ENCODE measurements around the gene KIF26B.
"Not testable (repeated sequence)": the region's sequence is repeated elsewhere in the genome, so short reads cannot be mapped to it uniquely, and the experiment has no call there.

The KIF26B gene

DNA sequence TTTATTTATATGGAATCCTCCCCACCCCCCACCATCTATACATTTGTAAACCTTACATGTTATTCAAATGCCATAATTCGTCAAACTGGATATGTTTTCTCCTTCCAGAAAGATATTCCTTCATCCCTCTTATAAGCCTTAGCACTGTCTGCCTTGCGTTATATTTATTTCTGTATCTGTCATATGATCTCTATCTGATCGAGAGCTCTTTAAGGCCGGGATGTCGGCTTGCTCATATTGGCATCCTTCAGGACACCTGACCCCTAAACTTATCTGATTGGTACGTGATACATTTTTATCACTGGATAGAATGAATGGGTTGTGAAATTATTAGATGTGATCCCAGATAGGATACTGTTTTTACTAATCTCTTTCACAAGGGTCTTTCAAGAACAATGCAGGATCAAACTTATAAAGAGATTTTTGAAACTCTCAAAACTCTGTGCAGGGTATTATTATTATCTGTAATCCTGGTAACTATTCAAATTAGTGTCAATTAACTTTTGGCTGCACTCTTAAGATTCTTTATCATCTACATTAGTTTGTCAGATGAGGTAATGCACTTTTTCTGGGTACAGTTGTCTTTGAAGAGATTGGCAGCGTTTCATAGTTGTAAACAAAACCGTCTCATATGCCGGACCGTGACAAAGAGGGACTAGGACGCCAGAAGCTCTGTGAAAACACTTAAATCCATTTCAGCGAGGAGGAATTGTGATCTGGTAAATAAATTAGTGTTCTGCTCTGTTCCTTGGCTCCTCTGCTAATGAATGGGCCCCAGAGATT lies 152.0 kb downstream of the KIF26B start:
- Mint-ChIP-seq H3K4me3 (no peak overlapping the region), H3K27me3 (peaks cover 1% of the 10 kb centered on the region), H3K27ac (no peak overlapping the region), H3K9me3 (ENCODE audit: low read depth) (peaks cover 3% of the 10 kb centered on the region), H3K4me1 (ENCODE audit: low read depth) (peaks cover 11% of the 10 kb centered on the region), H3K36me3 (no peaks in the 10 kb centered on the region)

DNA sequence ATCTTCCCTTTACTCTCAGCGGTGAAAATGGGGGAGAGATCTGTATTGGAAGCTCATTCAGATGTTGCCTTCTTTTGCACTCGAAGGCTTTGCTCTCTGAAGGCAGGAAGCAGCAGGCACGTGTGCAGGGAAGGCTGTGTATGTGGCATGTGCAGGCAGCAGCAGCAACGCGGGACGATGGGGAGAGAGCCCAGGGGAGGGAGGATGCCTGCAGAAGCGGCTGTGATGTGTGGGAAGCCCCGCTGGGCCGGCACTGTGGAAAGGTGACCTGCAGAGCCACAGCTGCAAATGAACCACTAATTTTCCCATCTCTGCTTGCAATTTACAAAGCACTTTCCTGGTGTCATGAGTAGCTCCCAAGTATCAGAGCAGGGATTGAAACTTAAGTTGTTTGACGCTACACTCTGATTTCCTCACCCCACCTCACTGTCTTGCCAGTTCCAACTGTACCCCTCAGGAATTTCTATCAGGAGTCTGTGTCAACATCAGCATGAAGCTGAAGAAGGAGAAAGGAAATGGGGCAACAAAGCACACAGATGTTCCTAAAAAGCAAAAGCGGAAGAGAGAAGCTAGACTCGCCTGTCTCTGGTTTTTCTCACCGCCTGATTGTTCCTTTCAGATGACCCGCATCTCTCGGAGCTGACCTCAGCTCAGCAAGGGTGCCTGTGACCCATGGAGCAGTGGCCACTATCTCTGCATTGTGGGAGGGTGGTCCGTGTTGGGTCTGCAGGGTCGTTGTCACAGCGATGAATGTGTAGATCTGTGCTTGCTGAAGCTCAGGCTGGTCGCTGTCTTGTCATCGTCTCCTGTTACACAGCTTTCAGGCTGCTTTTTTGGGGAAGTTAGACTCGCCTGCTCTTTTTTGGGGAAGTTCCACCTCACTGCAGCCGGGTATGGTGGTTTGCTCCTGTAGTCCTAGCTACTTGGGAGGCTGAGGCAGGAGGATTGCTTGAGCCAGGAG lies 156.1 kb downstream of the KIF26B start:
- Mint-ChIP-seq H3K9me3 (ENCODE audit: low read depth) (peaks cover 2% of the 10 kb centered on the region), H3K36me3 (no peaks in the 10 kb centered on the region), H3K4me1 (ENCODE audit: low read depth) (peaks cover 11% of the 10 kb centered on the region), H3K27me3 (no peaks in the 10 kb centered on the region), H3K27ac (peak overlapping the region; percentile 22), H3K4me3 (peak overlapping the region; percentile 79)

DNA sequence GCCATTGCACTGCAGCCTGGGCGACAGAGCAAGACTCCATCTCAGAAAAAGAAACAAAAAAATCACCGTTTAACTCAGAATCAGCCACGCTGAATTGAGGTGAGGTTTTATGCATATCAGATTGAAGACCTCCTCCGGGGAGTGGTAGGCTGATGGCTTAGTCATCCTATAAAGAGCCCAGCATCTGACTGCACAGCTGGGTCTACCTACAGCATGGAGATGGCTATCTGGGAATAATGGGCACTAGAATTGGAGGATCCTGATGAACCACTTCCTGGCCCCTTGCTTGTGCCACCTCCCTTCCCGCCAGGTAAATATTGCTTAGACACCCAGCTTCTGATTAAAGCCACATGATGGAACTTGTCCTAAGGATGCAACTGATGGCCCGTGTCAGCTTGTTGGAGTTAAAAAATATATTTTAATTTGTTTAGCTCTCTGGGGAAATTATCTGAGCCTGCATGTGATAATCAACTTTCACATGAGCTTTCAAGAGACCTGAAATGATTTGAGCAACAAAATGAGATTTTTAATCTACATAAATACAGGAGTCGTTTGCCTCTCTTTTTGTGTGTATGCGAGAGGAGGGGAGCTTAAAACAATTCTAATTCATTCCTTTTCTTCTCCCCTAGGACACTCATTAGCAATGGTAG lies 157.2 kb downstream of the KIF26B start:
- peaks cover 11% of the 10 kb centered on the region for H3K4me1 Mint-ChIP-seq (ENCODE audit: low read depth)
- no peaks in the 10 kb centered on the region for H3K36me3 Mint-ChIP-seq
- no peak overlapping the region for H3K27ac Mint-ChIP-seq
- no peaks in the 10 kb centered on the region for H3K9me3 Mint-ChIP-seq (ENCODE audit: low read depth)
- no peaks in the 10 kb centered on the region for H3K27me3 Mint-ChIP-seq
- peak overlapping the region; percentile 13 for H3K4me3 Mint-ChIP-seq

DNA sequence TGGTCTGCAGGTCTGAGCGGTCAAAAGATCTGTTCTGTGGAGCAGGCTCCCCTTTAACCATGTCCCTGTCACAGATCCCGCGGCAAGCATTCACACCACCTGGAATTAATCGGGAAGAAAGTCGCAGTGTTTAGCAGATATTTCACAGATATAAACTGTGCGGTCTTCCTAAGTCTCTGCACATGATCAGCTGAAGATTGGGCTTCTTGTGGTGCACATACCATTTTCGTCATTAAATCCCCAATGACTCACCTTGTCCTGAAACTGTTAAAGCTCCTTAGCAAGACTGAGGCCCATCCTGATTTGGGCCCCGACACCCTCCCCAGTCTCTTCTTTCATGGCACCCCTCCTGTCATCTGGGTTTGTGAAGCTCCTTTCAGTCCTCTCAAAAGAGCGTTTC lies 158.8 kb downstream of the KIF26B start:
- no peaks in the 10 kb centered on the region for H3K27me3 Mint-ChIP-seq
- no peaks in the 10 kb centered on the region for H3K36me3 Mint-ChIP-seq
- H3K9me3 Mint-ChIP-seq (ENCODE audit: low read depth): no peaks in the 10 kb centered on the region
- H3K4me1 Mint-ChIP-seq (ENCODE audit: low read depth): peaks cover 11% of the 10 kb centered on the region
- H3K27ac Mint-ChIP-seq: no peak overlapping the region
- no peak overlapping the region for H3K4me3 Mint-ChIP-seq

DNA sequence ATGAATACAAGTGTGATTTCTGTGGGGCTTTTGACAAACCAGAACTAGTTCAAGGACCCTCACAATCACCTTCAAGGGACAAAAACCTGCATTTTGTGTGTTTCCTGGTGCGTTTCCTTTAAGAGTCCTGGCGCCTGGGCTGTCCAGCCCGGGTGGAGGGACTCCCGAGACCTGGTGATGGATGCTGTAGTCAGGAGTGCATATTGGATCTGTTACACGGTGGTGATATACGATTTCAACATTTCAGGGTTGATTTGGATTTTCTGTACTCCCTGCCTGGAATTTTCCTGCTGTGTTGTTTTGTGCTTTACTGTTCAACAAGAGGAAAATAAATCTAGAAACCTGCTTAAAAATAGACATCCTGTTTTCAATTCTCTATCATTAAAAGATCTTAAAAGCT lies 162.0 kb downstream of the KIF26B start:
- no peak overlapping the region for H3K27ac Mint-ChIP-seq
- no peaks in the 10 kb centered on the region for H3K36me3 Mint-ChIP-seq
- H3K4me1 Mint-ChIP-seq (ENCODE audit: low read depth): no peaks in the 10 kb centered on the region
- H3K27me3 Mint-ChIP-seq: no peaks in the 10 kb centered on the region
- H3K9me3 Mint-ChIP-seq (ENCODE audit: low read depth): no peaks in the 10 kb centered on the region
- no peak overlapping the region for H3K4me3 Mint-ChIP-seq

DNA sequence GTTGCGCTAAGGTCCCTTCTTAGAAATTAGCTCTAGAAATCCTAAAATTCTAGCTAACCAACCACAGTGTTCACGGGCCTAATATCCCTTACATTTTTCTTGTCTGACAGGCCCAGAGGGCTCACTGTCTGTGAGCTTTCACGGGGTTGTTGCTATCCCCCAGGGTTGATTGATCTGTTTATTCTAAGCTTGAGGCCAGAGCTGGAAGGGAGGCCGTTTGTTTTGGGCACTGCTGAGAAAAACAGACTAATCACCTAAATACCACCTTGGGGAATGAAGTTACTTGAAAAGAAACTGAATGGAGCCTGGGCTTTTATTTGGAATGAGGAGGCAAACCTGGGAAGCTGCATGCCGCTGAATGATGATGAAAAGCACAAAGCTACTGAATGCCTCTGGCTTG lies 162.4 kb downstream of the KIF26B start:
- Mint-ChIP-seq H3K27ac (no peak overlapping the region), H3K9me3 (ENCODE audit: low read depth) (no peaks in the 10 kb centered on the region), H3K27me3 (no peaks in the 10 kb centered on the region), H3K4me3 (no peak overlapping the region), H3K4me1 (ENCODE audit: low read depth) (no peaks in the 10 kb centered on the region), H3K36me3 (no peaks in the 10 kb centered on the region)

DNA sequence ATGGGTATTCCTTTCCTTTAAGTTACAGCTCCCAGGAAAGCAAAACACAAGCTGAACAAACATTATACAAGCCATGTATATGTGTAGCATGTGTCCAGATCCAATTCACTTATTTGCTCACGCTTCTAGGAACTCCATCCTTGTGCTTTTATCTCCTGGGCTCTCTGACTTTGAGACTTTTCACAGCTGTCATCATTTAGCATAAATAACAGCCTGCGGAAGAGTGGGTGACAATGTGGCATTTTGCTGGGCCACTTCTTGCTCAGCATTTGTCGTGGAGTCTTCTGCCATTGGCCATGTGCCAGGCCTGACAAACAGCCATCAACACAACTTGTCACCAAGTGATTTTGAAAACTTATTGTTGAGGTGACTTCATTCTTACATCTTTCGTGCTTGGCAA lies 164.3 kb downstream of the KIF26B start:
- Mint-ChIP-seq H3K36me3 (no peaks in the 10 kb centered on the region), H3K4me3 (no peak overlapping the region), H3K27ac (no peak overlapping the region), H3K27me3 (no peaks in the 10 kb centered on the region), H3K4me1 (ENCODE audit: low read depth) (no peaks in the 10 kb centered on the region), H3K9me3 (ENCODE audit: low read depth) (no peaks in the 10 kb centered on the region)

DNA sequence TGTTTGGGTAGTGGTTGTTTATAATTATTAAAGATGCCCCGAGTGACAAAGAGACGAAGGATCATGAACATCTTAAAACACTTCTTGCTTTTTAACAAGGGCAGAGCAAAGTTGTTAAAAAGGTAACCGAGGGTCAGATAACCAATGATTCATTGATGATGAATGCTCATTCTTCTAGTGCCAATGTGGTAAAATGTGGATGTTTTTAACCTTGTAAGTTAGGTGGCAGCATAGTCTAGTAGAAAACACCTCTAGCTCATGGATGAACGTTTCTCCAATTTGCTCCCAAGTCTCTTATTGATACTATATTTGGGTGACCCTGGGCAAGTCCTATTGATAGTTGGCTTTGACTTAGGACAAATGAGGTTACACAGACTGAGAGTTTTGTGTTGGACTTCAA lies 167.9 kb downstream of the KIF26B start:
- Mint-ChIP-seq H3K27me3 (peaks cover 2% of the 10 kb centered on the region), H3K4me1 (ENCODE audit: low read depth) (no peaks in the 10 kb centered on the region)

DNA sequence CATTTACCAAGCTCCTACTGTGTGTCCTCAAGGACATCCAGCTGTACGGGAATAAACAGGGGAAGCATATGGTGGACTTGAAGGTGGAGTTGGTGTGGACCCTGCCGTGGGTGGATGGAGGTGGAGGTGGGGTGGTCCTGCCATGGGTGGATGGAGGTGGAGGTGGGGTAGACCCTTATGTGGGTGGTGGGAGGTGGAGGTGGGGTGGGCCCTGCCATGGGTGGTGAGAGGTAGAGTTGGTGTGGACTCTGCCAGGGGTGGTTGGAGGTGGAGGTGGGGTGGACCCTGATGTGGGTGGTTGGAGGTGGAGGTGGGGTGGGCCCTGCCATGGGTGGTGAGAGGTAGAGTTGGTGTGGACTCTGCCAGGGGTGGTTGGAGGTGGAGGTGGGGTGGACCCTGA lies 169.0 kb downstream of the KIF26B start:
- H3K36me3 Mint-ChIP-seq; H3K27ac Mint-ChIP-seq; H3K4me1 Mint-ChIP-seq (ENCODE audit: low read depth); H3K4me3 Mint-ChIP-seq; H3K9me3 Mint-ChIP-seq (ENCODE audit: low read depth); H3K27me3 Mint-ChIP-seq: not testable (repeated sequence)

More for the DNA sequence above, 167.9 kb downstream of the KIF26B start:
- Mint-ChIP-seq H3K4me3 (no peak overlapping the region), H3K9me3 (ENCODE audit: low read depth) (no peaks in the 10 kb centered on the region), H3K36me3 (no peaks in the 10 kb centered on the region), H3K27ac (no peak overlapping the region)

DNA sequence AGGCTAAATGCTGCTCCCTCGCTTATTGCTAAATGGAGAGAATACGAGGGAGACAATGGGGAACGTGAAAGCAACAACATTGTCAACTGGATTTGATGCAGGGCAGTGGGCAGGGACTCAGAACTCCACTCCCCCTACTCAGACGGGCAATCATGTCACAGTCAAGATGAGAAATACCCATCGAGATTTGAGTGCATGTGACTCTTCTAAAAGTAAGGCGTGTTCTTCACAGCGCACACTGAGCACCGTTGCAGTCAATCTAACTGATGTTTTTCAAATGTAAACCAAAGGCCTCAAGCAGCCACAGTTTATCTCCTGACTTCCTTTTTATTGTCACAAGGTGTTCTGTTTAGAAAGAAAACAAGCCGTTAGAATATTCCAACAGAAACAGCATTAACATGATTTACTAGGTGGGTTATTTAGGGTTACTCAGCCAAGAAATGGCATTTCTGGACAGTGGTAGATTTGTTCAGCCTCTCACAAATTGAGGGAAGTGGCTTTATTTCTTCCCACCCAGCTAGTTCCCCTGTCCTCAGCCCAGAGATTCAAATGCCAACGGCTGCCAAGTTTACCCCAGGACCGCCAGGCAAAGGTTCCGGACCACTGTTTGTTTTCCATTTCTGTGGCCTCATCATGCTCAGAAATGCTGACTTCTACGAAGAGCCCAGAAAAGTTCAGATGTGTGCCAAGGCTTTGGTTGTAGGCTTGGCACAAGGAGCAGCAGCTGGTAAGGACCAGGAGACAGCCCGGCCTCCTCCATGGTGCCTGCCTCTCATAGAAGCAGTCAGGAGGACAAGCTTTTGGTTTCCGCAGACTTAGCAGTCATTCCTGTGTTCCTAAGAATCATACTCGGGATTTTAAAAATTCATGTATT lies 171.4 kb downstream of the KIF26B start:
- no peaks in the 10 kb centered on the region for H3K4me1 Mint-ChIP-seq (ENCODE audit: low read depth)
- no peaks in the 10 kb centered on the region for H3K9me3 Mint-ChIP-seq (ENCODE audit: low read depth)
- no peaks in the 10 kb centered on the region for H3K36me3 Mint-ChIP-seq
- no peak overlapping the region for H3K4me3 Mint-ChIP-seq
- peaks cover 2% of the 10 kb centered on the region for H3K27me3 Mint-ChIP-seq
- no peak overlapping the region for H3K27ac Mint-ChIP-seq

DNA sequence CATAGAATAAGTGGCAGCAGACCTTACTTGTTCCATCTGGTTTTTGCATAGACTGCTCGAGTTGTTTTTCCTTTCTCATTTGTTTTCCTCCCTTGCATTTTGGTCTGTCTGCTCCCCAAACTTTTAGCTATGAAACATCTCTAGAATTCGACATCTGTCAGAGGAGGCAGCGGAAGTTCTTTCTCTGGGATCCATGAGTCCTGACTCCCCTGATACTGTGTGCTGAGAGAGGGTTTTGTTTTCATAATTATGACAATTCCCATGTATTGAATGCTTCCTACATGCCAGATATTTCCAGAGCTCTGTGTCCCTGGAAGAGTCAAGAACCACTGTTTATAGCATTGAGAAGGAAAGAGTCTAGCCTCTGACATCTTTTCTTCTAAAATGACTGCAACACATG lies 172.6 kb downstream of the KIF26B start:
- H3K27ac Mint-ChIP-seq: no peak overlapping the region
- H3K4me1 Mint-ChIP-seq (ENCODE audit: low read depth): peaks cover 2% of the 10 kb centered on the region
- no peak overlapping the region for H3K4me3 Mint-ChIP-seq
- peaks cover 2% of the 10 kb centered on the region for H3K27me3 Mint-ChIP-seq
- H3K9me3 Mint-ChIP-seq (ENCODE audit: low read depth): no peaks in the 10 kb centered on the region
- H3K36me3 Mint-ChIP-seq: no peaks in the 10 kb centered on the region

- Mint-ChIP-seq H3K4me1 (ENCODE audit: low read depth) (peaks cover 6% of the 10 kb centered on the region), H3K27ac (no peak overlapping the region), H3K27me3 (peaks cover 2% of the 10 kb centered on the region), H3K4me3 (no peak overlapping the region), H3K9me3 (ENCODE audit: low read depth) (no peaks in the 10 kb centered on the region), H3K36me3 (no peaks in the 10 kb centered on the region)
These were observed 173.1 kb downstream of the KIF26B start for GRCh38 chr1:245327842-245328241.

DNA sequence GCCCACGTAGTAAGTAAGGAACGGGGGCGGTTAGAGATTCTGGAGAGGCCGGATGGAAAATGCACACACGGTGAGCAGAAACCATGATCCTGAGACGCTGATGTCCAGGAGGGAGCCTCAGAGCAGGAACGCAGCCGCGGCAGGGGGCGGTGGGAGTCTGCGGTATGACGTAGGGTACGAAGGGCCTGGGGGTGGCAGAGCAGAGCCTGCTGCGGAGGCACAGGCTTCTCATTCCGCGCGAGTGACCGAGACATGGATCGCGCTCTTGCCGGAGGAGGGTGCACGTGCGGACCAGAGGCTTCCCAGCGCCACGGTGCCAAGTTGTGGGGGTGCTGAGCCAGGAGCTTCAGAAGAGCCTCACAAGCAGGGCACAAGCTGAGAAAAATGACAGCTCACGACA lies 176.2 kb downstream of the KIF26B start:
- Mint-ChIP-seq H3K36me3 (no peaks in the 10 kb centered on the region), H3K9me3 (ENCODE audit: low read depth) (no peaks in the 10 kb centered on the region), H3K4me1 (ENCODE audit: low read depth) (peaks cover 8% of the 10 kb centered on the region), H3K27ac (no peak overlapping the region), H3K4me3 (no peak overlapping the region), H3K27me3 (peaks cover 5% of the 10 kb centered on the region)

DNA sequence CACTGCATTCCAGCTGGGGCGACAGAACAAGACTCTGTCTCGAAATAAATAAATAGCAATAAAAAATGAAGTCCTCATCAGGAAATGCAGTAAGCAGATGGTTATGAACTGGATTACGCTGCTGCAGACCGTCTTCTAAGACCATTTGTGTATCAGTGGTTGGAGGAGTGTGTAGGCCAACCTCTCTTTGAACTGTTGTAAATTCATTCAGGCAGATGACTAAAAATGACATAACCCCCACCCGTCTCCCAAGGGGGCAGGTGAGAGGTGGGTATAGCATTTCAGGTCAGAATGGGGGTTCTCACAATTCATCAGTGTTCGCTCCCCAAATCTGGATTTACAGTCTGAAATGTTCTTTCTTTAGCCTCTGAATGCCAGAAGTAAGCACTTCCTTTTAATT lies 177.3 kb downstream of the KIF26B start:
- Mint-ChIP-seq H3K9me3 (ENCODE audit: low read depth) (no peaks in the 10 kb centered on the region), H3K4me1 (ENCODE audit: low read depth) (peaks cover 10% of the 10 kb centered on the region), H3K27ac (peak overlapping the region; percentile 55), H3K27me3 (peaks cover 5% of the 10 kb centered on the region), H3K4me3 (no peak overlapping the region), H3K36me3 (no peaks in the 10 kb centered on the region)
